GM19023 (cell line): ENCODE measurements around the gene CERS6.
"Not testable (repeated sequence)": the region's sequence is repeated elsewhere in the genome, so short reads cannot be mapped to it uniquely, and the experiment has no call there.

ENCODE experiments used
- ATAC-seq: cut with Tn5 transposase; IDR thresholded peaks from one replicate; pipeline ENCODE4 v1.9.1; 2021; ENCODE audit warnings: mild to moderate bottlenecking, moderate library complexity; ENCODE audit not compliant: unreplicated experiment

Gene CERS6

DNA sequence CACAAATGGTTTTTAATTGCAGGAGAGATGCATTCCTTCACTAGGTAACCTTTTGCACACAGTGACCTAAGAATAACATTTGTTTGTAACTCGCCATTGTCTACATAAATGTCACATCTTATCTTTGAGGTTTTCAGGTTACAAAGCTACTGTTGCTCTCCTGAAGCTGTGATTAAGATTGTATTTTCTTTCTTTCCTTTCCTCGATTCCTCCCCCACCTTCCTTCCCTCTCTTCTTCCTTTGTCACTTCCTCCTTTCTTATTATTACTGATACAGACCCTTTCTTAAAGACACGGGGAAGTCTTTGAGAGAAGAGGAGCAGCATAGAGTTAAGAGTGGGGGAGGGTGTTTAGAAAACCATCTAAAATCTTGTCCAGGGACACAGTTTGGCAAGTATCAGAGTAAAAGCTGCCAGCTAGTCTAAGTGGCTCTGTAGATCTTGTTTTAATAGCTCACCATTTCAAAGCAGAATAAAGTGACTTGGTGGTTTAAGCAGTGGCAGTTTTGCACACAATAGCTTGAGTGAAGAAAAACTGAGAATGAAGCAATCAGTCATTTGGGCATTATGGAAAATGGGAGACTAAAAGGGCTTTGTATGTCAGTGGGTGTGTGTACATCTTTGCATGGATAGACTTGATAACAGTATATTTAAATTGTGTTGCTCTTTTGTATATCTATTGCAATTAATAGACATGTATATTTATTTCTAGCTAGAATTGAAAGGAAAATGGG lies 10.9 kb downstream of the CERS6 start:
- no peak for ATAC-seq

DNA sequence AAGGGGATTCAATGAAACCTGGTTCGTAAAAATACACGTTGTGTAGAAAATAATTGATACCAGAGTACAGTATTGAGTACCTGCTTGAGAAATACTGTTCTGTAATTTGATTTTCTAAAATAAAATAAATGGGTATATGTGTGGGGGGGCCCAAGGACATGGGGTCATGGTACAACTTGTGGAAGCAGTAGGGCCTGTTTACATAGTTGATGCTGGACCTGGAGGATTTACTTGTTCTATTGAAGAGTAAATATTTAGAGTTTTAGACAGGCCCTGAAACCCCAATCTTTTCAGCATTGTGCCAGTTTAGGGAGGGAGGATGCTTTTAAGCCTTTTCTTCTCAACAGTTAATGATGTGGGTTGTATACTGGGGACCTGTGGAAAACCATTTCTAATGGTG lies 11.7 kb downstream of the CERS6 start:
- ATAC-seq, result no peak

DNA sequence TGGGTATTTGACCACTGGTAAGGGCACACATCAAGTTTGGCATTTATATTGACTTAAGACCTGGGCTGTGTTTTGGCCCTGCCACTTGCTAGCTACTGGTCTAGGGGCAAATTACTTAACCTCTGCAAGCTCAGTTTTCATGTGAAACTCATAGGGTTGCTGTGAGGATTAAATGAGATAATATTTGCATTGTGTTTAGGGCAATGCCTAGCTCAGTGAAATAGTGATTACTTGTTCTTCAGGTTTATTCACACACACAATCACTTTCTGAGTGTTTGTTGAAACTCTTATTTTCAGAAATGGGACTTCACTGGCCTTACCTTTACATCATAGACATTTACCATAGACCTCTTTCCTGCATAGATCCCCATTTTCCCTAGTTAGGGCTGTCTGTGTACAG lies 12.3 kb downstream of the CERS6 start:
- ATAC-seq, result no peak

DNA sequence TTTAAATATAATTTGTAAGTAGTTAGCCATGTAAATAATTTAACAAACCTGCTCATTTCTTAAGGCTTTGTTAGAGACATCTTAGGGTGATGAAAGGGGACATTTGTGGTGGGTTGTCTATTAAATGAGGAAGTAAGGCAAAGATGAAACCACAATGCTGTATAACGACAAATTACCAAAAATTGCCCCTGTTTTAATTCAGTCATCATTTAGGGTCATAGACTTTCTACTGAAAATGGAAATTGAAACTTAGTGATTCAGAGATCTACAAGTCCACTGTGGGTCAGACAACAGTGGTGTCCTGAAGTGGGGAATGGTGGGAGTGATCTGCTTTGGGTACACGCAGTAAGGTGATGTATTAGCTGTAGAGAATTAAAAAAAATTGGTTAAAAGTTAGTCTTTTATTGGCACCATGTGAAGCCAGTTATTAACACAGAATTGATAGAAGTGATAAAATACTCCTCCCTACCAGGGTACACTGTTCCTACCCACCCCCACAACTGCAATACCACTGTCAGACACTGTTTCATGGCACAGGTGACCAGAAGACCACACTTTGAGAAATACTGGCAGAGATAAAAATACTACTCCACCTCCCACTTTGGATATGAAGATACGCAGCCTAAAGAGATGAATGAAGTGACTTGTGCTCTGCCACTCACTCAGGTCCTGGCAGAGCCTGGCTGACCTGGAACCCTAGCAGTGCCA lies 13.4 kb downstream of the CERS6 start:
- peak; percentile 53 for ATAC-seq

DNA sequence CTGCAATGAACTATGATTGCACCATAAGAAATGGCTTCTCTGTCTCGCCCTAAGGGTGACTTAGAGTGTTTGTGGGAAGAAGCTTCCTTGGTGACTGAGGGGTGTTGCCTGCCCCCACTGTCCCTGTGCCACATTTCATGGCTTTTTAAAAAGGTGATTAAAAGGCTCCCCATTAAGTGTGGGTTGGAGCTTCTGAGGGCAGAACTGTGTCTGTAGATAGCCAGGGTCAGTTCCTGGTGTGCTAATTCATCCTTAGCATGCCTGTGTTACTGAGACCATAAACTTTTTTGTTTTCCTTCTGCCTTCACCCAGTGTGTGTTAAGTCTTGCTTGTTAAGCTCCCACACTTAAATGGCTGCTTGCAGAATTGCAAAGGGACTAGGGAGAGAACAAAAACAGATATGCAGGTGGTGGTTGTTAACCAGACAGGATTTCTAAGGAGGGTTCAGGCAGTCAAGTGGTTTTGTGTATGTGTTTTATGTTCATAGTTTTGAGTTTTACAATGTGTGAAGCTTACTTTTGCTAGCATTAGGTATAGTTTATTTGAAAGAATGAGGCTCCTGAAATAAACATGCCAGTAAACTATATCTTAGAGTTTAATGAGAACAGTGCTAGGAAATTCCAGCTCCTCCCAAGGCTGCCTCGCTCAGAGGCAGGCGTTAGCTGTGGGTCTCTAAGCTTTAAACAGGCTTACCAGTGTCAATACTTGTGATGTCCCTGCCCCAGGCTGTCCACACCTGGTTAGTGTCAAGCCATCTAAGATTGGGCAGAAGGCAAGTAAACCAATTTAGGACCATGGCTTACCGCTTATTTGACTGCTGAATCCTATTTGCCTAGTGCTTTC lies 14.5 kb downstream of the CERS6 start:
- ATAC-seq, result peak; percentile 52

DNA sequence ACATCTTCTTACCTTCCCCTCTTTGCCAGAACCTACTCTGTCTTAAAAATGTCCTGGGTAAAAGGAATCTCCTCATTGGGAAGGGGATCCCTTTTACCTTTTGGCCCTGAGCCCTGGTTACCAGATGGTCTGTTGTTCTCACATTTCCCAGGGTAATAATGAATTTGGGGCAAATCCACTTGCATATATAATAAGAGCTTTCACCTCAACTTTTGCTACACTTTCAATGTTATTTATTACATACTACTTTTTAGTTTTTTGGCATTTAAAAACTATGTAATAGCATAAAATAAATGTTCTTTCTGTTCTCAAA lies 15.0 kb downstream of the CERS6 start:
- no peak for ATAC-seq

DNA sequence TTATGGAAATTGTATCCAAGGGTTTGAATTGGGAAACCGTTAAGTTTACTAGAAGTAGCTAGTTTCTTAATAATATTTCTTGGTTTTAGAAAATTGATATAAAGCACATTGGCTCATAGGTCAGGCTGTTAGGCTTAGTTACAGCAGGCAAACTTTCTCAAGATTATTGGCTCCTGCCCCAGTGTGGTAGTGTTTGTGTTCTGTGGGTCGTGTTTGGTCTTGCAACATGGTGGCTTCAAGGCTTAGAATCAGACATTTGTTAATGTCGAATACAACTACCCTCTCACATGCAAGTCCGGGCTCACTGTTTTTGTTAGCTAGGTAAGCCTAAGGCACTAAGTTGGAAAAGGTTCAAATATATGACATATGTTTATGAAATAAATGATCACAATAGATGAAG lies 19.6 kb downstream of the CERS6 start:
- ATAC-seq, result no peak

DNA sequence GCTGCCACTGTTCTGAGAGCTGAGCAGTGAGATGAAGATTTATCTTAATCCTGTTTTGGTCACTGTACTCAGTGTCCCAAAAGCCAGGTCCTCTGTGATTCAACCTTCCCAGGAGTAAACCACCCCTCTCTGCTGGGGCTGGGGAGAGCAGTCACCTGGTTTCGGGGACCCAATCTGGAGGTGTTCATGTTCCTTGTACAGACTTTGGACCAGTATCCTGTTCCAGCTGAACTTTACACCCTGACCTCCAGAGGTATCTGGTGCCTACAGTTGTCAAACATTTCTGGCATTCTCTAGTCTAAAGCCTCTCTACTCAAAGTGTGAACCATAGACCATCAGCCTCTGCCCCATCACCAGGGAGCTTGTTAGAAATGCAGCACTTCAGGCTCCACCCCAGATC lies 22.1 kb downstream of the CERS6 start:
- ATAC-seq, result no peak

DNA sequence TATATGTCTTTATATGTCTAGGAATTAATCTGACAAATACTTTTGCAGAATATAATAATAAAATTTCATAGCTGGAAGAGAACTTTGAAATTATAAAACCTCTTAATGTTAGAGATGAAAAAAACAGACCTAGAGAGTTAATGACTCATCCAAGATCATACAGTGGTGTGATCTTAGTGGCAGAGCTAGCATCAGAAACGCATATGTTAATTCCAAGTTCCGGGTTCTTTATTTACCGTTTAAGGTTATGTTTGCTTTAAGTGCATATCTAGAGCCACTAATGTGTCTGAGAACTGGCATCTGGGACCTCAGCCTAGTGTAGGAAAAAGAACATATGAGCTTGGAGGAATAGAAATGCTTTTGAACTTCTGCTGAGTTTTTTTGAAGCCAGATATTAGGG lies 24.3 kb downstream of the CERS6 start:
- no peak for ATAC-seq

DNA sequence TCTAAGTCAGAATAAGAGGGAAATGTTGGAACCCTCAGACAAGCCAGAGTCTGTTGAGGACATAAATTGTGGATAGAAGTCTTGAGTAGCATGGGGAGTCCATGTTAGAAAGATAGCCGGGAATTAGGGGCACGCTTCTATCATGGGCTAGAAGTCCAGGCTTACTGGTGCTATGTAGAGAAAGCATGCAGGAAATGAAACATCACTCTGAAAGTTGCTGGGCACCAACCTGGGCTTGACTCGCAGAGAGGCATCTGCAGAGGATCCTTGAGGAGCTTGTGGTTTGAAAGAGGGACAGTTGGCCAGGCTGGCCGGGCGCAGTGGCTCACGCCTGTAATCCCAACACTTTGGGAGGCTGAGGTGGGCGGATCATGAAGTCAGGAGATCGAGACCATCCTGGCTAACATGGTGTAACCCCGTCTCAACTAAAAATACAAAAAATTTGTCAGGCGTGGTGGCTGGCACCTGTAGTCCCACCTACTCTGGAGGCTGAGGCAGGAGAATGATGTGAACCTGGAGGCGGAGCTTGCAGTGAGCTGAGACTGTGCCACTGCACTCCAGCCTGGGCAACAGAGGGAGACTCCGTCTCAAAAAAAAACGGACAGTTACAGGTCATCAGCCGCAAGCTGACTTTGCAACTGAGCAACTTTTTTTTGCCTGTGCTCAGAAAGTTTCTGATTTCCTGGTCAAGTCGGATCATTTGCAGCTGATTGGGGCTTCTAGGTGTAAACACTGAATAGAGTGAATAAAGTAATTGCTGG lies 24.9 kb downstream of the CERS6 start:
- ATAC-seq, result no peak

DNA sequence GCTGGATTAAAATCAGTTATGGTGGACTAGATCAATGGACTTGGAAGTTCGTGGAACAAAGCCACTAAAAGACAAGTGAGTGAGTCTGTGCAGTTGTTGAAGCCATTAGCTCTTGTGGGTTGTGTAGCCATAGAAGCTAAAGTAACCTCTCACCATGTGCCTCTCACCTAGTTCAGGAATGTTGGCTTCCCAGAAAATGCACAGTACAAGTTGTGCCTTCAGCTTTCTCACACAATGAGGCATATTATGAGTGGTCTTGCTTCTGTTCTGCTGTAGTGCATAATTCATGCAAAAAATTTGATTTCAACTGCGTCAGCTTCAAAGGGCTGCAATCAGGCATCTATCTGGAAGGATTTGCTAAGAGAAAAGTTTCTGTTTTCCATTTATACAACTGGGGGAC lies 26.2 kb downstream of the CERS6 start:
- no peak for ATAC-seq

DNA sequence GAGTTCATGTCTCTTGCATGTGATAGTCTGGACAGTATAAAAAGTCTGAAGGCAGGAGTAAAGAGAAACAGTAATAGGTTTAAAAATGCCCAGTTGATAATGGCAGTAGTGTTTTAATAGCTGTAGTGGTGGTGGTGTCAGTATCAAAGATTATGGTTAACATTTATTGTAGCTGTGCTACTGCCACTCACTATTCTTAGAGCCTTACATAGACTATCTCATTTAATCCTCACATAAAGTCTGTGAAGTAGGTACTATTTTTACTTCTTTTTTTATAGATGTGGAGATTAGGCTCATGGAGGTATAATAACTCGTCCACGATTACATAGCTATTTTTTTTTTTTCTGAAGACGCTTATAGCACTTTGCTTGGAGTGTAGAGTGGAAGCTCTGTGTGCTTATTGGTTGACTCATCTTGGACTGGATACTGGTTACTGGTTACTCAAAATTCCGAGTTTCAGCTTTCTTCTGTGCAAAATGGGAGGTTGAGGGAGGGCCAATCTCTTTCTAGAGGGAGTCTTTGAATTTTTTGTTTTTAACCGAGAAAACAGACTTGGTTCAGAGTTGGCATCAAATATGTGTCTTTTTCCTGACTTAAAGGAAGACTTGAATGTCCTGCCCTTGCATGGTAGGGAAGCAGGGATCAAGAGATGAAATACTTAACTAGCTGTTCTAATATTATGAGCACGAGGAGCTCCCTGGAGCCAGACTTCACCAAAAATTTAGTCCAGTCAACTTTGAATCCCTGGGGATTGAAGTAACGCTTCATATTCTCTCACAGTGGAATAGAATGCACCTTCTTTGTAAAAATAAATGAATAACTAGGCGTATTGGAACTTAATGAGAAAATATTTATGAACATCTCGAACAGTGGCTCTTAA lies 27.1 kb downstream of the CERS6 start:
- no peak for ATAC-seq

DNA sequence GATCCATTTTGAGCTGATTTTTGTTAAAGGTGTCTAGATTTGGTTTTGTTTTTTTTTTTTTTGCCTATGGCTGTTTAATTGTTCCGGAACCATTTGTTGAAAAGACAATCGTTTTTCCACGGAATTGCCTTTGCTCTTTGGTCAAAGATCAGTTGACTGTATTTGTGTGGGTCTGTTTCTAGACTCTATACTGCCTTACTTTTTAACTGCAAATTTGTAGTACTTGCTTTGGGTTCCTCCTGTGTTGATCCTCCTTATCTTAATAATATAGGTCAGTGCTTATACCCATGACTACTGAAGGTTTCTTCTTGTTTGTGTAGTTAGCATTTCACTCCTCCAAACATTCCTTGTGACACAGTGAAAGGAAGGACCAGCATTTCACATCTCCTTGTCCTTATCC lies 30.4 kb downstream of the CERS6 start:
- ATAC-seq, result no peak

DNA sequence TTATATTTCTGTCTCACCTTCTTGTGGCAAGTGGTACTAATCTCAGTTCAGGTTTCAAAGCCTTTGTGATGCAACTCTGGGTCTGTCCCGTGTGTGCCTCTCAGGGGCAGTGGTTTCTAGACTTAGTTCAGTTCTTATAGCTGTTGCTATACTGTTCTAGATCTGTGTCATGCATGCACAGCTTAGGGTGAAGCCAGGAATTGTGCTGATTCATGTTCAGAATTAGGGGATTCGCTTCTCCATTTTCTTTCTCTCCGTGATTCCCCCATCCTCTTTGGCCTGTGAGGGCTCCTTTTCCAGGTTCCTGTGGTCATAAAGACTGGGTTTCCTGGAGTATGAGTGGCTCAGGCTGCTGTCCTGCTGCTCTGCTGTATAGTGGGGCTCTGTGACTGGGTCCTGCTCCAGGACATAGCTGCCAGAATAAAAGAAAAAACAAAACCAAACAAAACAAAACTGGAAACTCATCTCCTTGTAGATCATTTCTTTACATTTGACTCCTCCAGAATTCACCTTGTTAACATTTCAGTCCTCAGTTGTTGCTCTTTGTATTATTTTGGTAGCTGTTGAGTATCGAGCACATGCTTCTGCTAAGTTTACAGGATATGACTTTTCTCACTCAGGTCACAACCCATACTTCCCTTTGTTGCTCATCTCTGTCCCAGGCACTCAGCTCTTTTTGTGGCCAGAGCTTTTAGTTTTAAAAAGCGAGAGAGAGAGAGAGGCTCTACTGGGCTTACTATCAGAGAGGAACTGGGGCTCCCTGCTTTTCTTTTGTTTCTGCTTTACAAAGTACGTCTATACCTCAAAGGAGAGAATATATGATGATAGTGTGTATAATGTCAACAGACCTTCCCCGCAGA lies 34.2 kb downstream of the CERS6 start:
- peak; percentile 93 for ATAC-seq

DNA sequence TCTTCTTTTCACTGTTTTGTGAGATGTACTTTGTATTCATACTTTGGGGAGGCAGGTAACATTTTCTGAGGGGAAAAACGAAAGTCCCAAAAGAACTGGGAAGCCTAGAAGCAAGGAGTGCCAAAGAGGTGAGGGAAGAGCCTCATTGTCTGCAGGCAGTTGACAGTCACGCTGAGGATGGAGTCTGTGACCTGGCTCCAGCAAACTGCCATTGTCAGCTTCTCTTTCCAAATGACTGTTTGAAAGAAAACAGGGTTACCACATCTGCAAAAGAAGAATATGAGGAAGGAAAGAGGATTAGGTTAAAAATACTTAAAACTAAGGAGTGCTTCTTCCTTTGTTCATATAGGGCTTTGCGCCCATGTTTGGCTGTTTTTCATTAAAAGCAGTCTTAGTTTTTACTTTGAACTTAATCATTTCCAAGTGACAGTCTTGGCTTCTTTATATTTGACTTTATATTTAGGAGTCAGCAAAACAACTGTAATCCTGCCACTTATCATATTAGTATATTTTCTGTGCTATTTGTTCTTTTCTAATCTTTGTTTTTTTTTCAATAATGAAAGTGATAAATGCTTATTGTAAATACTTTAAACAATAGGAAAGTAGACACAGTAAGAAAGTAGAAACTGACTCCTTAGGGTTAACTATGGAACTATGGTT lies 35.0 kb downstream of the CERS6 start:
- no peak for ATAC-seq

DNA sequence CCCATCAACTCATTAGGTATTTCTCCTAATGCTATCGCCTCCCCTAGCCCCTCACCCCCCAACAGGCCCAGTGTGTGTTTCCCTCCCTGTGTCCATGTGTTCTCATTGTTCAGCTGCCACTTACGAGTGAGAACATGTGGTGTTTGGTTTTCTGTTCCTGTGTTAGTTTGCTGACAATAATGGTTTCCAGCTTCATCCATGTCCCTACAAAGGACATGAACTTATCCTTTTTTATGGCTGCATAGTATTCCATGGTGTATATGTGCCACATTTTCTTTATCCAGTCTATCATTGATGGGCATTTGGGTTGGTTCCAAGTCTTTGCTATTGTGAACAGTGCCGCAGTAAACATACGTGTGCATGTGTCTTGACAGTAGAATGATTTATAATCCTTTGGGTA lies 35.7 kb downstream of the CERS6 start:
- not testable (repeated sequence) for ATAC-seq

DNA sequence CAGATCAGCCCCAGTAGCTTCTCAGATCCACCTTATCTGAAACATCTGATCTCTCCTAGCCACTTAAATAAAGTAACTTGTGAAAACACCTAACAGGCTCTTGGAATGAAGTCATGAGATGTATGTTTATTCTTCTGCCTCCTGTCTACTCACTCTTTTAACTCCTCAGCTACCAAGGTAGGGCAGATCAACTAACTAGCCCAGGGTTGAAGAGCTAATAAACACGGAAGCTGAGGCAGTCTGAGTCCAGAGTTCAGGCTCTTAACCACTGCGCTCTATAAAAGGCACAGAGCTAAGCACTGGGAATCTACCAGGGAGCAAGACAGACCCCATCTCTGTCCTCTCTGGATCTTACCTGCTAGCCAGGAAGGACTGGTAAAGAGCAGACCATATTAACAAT lies 37.1 kb downstream of the CERS6 start:
- ATAC-seq, result not testable (repeated sequence)

DNA sequence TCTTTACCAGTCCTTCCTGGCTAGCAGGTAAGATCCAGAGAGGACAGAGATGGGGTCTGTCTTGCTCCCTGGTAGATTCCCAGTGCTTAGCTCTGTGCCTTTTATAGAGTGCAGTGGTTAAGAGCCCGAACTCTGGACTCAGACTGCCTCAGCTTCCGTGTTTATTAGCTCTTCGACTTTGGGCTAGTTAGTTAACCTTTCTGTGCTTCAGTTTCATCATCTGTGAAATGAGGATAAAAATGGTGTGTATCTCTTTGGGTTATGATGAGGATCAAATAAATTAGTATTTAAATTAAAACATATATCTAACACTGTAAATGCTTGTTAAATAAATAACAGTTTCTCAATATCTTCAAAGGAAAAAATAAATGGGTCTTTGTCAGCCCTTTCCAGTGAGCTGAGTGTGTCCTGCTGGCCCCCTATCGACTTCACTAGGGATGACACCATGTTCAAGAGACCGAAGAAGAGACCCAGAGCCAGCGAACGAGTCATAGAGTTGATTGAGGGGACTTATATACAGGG lies 38.2 kb downstream of the CERS6 start:
- no peak for ATAC-seq

DNA sequence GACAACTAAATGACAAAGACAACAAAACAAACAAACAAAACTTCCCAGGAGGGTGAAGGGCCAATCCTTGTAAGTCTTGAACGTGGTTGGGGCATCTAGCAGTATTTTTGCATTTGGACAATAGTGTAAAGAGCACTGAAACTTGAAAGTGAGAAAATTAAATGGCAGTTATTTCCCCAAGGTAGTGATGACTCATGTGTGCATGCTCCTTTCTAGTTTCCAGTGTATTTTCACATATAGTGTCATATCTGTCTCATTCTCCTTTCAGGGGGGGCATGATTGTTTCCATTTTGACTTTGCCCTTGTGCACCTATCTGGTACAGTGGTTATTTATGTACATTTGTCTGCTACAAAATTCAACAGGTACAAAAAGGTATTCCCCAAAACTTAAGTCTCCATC lies 39.5 kb downstream of the CERS6 start:
- ATAC-seq, result peak; percentile 80
